Lung (tissue), 12 donors: ENCODE data around the gene G6PC3. TPM values are rescaled to one million over a fixed set of nuclear protein-coding genes. Genes with fewer than 3 reads are reported as not detected.

Experiments
- ATAC-seq: fragments of 200-7000 bp; cut with Tn5 transposase; one replicate; pipeline ENCODE4 v1.9.1; 2020; ENCODE audit warnings: moderate number of reproducible peaks; ENCODE audit not compliant: insufficient read depth, low FRiP score
- DNase-seq, 3 donors: peaks; one replicate each; pipeline ENCODE4 v3.0.0-alpha.2; 2013 to 2017
- H3K27ac ChIP-seq, 2 donors: one replicate each; pipeline ENCODE4 v1.5.1; 2013; ENCODE audit warnings: mild to moderate bottlenecking in 2 of 2, moderate library complexity in 2 of 2, control low read depth in 1 of 2, inconsistent platforms in 1 of 2, low read depth in 1 of 2, low read length in 1 of 2
- H3K27me3 ChIP-seq, 3 donors: one replicate each; pipeline ENCODE4 v1.5.1; 2013; ENCODE audit warnings: low read length in 2 of 3; ENCODE audit not compliant: control insufficient read depth in 3 of 3, insufficient read depth in 3 of 3
- H3K36me3 ChIP-seq, 4 donors: one replicate each; pipeline ENCODE4 v1.5.1; 2013; ENCODE audit warnings: low read length in 4 of 4, mild to moderate bottlenecking in 1 of 4, moderate library complexity in 1 of 4; ENCODE audit not compliant: control insufficient read depth in 4 of 4, insufficient read depth in 4 of 4
- H3K4me1 ChIP-seq, 5 donors: one replicate each; pipeline ENCODE4 v1.5.1; 2013; ENCODE audit warnings: low read length in 5 of 5, mild to moderate bottlenecking in 2 of 5, moderate library complexity in 1 of 5; ENCODE audit not compliant: control insufficient read depth in 5 of 5, insufficient read depth in 5 of 5
- H3K4me3 ChIP-seq: one replicate; pipeline ENCODE4 v1.5.1; 2013; ENCODE audit warnings: mild to moderate bottlenecking, control low read depth, moderate library complexity
- H3K9ac ChIP-seq, 2 donors: one replicate each; pipeline ENCODE4 v1.5.1; 2013; ENCODE audit warnings: low read length in 2 of 2, control low read depth in 1 of 2; ENCODE audit not compliant: insufficient read depth in 1 of 2
- H3K9me3 ChIP-seq, 4 donors: one replicate each; pipeline ENCODE4 v1.5.1; 2013; ENCODE audit warnings: low read length in 3 of 4, mild to moderate bottlenecking in 1 of 4, moderate library complexity in 1 of 4; ENCODE audit not compliant: control insufficient read depth in 4 of 4, insufficient read depth in 3 of 4
- CTCF ChIP-seq: IDR thresholded peaks from 2 replicates; pipeline ENCODE4 v1.5.1; 2012; ENCODE audit warnings: mild to moderate bottlenecking; ENCODE audit errors: control extremely low read depth, extremely low read depth
- WGBS, 2 donors: extraction: QIAGEN DNeasy Blood & Tissue Kit; methylation state at CpG; one replicate each; pipeline ENCODE4 v1.1.7; 2013; 5-methylcytosine and 5-hydroxymethylcytosine counted together
- polyA plus RNA-seq, 2 donors: library from polyadenylated mRNA; stranded (reverse); fragments of 200-250 nt; gene quantifications; one replicate each; pipeline ENCODE4 v1.2.1, GENCODE V29; 2013
- total RNA-seq, 2 donors: library from RNA; depleted of rRNA in 1 of 2; stranded (reverse); fragments of >200 nt in 1 of 2; gene quantifications; one replicate each; pipeline ENCODE4 v1.2.1, GENCODE V29; 2014 to 2021
- donor health status: control.
- donor health status: control.
- donor health status: Bipolar disorder and iron deficiency.
- donor health status: healthy.
- donor health status: DM: yes; HTN: yes; CAD: no.

Gene G6PC3
- total and polyA plus RNA-seq, 4 donors, result 21.2 to 87.4 (median 79.7) TPM

GRCh38 chr17:44083250-44083849 is 12.8 kb downstream of the G6PC3 start:
- no peak overlapping the region for H3K9ac ChIP-seq
- H3K4me3 ChIP-seq, result no peak overlapping the region
- ATAC-seq (no peak), DNase-seq (no peak)
- H3K9me3 ChIP-seq, result no peaks in the 10 kb centered on the region
- TF ChIP-seq CTCF, result no peak
- no peaks in the 10 kb centered on the region for H3K27me3 ChIP-seq
- peaks cover 0 to 16% (median 0%) of the 10 kb centered on the region in 5 donors for H3K4me1 ChIP-seq
- peaks cover 22 to 70% (median 41%) of the 10 kb centered on the region in 4 donors for H3K36me3 ChIP-seq
- no peak overlapping the region for H3K27ac ChIP-seq
- WGBS, 2 donors, result 87 to 89% methylated on average over 11 to 12 of the region's 12 CpGs

GRCh38 chr17:44084131-44084538 is 13.6 kb downstream of the G6PC3 start:
- no peak overlapping the region for H3K9ac ChIP-seq
- H3K4me3 ChIP-seq, result no peak overlapping the region
- WGBS, 2 donors, result 75 to 80% methylated on average over 10 of the region's 10 CpGs
- no peak for ATAC-seq
- no peaks in the 10 kb centered on the region for H3K27me3 ChIP-seq
- peaks cover 21 to 69% (median 43%) of the 10 kb centered on the region in 4 donors for H3K36me3 ChIP-seq
- no peaks in the 10 kb centered on the region for H3K9me3 ChIP-seq
- no peak for DNase-seq
- no peak for TF ChIP-seq CTCF
- H3K27ac ChIP-seq, result no peak overlapping the region
- peaks cover 0 to 16% (median 0%) of the 10 kb centered on the region in 5 donors for H3K4me1 ChIP-seq

- Histone ChIP-seq H3K36me3 (peaks cover 17 to 65% (median 40%) of the 10 kb centered on the region in 4 donors), H3K4me1 (peaks cover 0 to 16% (median 0%) of the 10 kb centered on the region in 5 donors), H3K9me3 (no peaks in the 10 kb centered on the region), H3K27me3 (no peaks in the 10 kb centered on the region), H3K9ac (no peak overlapping the region), H3K27ac (no peak overlapping the region), H3K4me3 (no peak overlapping the region)
- 93 to 95% methylated on average over 7 of the region's 7 CpGs for WGBS, 2 donors
- DNase-seq, result no peak
- no peak for TF ChIP-seq CTCF
- ATAC-seq, result no peak
Observed at GRCh38 chr17:44084921-44085320, 14.4 kb downstream of the G6PC3 start.
